ENCODE data around the gene DOP1A.
A peak's percentile ranks its signal among the peaks of the same experiment; 100 is the strongest.

GRCh38 chr6:83057705-83058321, 9.7 kb upstream of the DOP1A start:
- TF ChIP-seq CTCF (IDR thresholded peaks at IDR 0.05; ENCODE audit: insufficient read depth, low read length, poor library complexity, severe bottlenecking): peak; percentile 63
- no peak for TF ChIP-seq EZH2phosphoT487 (conservative IDR thresholded peaks at IDR 0.05; ENCODE audit: low read length)
